Fibroblast of villous mesenchyme (primary cell): Measurements from ENCODE around the gene CDH16. TPM values are rescaled to one million over a fixed set of nuclear protein-coding genes. Genes with fewer than 3 reads are reported as not detected.
A peak's percentile ranks its signal among the peaks of the same experiment; 100 is the strongest.

Experiments
- DNase-seq: peaks from one replicate; pipeline ENCODE4 v3.0.0-alpha.2; 2010; ENCODE audit warnings: low read depth
- H3K4me3 ChIP-seq: 2 replicates; pipeline ENCODE4 v1.5.1; 2011; ENCODE audit warnings: low read depth, mild to moderate bottlenecking, low read length
- total RNA-seq: library from RNA; depleted of rRNA; stranded (reverse); fragments of >200 nt; gene quantifications from 2 replicates; pipeline ENCODE4 v1.2.3, GENCODE V29; 2012
- TF ChIP-seq, protein P1 (sequence below): IDR thresholded peaks from 2 replicates; pipeline ENCODE4 v1.5.1; 2012; ENCODE audit warnings: low read depth, mild to moderate bottlenecking, low read length; ENCODE audit not compliant: insufficient read depth

Gene CDH16
- total RNA-seq, 1 donor: not detected

GRCh38 chr16:66905633-66906539 is 12.8 kb downstream of the CDH16 start:
- no peak overlapping the region for H3K4me3 ChIP-seq
- DNase-seq: no peak
- TF ChIP-seq, protein P1, sequence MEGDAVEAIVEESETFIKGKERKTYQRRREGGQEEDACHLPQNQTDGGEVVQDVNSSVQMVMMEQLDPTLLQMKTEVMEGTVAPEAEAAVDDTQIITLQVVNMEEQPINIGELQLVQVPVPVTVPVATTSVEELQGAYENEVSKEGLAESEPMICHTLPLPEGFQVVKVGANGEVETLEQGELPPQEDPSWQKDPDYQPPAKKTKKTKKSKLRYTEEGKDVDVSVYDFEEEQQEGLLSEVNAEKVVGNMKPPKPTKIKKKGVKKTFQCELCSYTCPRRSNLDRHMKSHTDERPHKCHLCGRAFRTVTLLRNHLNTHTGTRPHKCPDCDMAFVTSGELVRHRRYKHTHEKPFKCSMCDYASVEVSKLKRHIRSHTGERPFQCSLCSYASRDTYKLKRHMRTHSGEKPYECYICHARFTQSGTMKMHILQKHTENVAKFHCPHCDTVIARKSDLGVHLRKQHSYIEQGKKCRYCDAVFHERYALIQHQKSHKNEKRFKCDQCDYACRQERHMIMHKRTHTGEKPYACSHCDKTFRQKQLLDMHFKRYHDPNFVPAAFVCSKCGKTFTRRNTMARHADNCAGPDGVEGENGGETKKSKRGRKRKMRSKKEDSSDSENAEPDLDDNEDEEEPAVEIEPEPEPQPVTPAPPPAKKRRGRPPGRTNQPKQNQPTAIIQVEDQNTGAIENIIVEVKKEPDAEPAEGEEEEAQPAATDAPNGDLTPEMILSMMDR: no peak

- H3K4me3 ChIP-seq: no peak overlapping the region
- TF ChIP-seq, protein P1: no peak
- peak; percentile 70 for DNase-seq
These were observed 13.6 kb downstream of the CDH16 start for GRCh38 chr16:66904846-66905632.

GRCh38 chr16:66904428-66904845 is 14.2 kb downstream of the CDH16 start:
- no peak overlapping the region for H3K4me3 ChIP-seq
- no peak for DNase-seq
- TF ChIP-seq, protein P1: no peak

GRCh38 chr16:66903544-66904427 is 14.9 kb downstream of the CDH16 start:
- TF ChIP-seq, protein P1: no peak
- H3K4me3 ChIP-seq: no peak overlapping the region
- no peak for DNase-seq

DNA sequence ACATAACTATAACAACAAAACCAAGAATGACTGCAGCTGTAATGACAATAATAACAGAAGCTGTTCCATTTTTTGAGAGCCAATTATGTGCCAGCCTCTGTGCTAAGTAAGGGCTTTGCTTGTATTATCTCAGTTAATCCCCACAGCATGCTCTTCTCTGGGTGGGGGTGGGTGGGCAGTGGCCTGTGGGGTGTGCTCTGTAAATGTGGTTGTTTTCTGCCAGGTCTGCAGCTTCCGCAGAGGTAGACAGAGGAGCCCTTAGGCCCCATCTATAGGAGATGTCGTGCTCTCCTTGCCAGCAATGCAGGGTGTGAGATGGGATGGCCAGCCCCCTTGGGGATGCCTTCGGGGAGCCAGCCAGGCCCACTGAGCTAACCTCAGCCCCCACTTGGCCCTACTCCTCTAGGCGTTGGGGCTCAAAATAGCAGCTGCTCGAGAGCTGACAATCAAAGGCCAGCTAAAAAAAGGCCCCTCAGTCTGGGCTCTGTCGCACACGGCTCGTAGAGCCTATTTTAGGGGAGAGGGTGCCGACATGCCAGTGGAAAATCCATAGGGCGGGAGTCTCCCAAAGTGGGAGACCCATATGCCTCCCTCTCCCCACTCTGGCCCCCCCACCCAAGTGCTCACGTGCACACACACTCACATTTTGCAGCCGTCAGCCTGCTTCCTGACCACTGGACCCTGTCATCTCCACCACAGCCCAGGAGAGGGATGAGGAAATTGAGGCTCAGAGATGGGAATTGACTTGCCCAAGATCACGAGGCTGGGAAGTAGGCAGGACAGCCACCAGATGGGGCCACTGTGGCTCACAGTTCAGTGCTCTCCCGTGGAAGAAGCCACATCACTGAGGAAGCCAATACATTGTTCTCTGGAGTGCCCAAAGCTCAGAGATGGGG is 15.8 kb downstream of the CDH16 start:
- TF ChIP-seq, protein P1: no peak
- DNase-seq: no peak
- no peak overlapping the region for H3K4me3 ChIP-seq
